CD14-positive monocyte (primary cell): Measurements from ENCODE around the gene OSBPL2. TPM values are rescaled to one million over a fixed set of nuclear protein-coding genes. Genes with fewer than 3 reads are reported as not detected.

Experiments used
- DNase-seq, 3 donors: peaks; one replicate each; pipeline ENCODE4 v3.0.0-alpha.2; 2011 to 2022
- H2AFZ ChIP-seq: 2 replicates; pipeline ENCODE4 v1.6.0; 2012; ENCODE audit warnings: mild to moderate bottlenecking, low read depth, low read length, inconsistent platforms; ENCODE audit not compliant: insufficient read depth, poor library complexity, severe bottlenecking
- H3K27ac ChIP-seq, 2 donors: 1 replicate in 1 of 2; 2 replicates in 1 of 2; pipeline ENCODE4 v1.5.1; 2012 to 2013; ENCODE audit warnings: low read length in 2 of 2, control low read depth in 1 of 2, inconsistent platforms in 1 of 2, low read depth in 1 of 2, mild to moderate bottlenecking in 1 of 2
- H3K27me3 ChIP-seq, 2 donors: one replicate each; pipeline versions ENCODE4 v1.6.0 to v1.6.1; 2011 to 2013; ENCODE audit warnings: low read length in 2 of 2; ENCODE audit not compliant: control insufficient read depth in 2 of 2, insufficient read depth in 2 of 2
- H3K36me3 ChIP-seq, 2 donors: replicated peaks in 1 of 2; 1 replicate in 1 of 2; 2 replicates in 1 of 2; pipeline versions ENCODE4 v1.5.1 to v1.6.1; 2012 to 2013; ENCODE audit warnings: low read length in 2 of 2, control low read depth in 1 of 2, inconsistent platforms in 1 of 2, mild to moderate bottlenecking in 1 of 2; ENCODE audit not compliant: insufficient read depth in 2 of 2, control insufficient read depth in 1 of 2
- H3K4me1 ChIP-seq, 2 donors: 1 replicate in 1 of 2; 2 replicates in 1 of 2; pipeline versions ENCODE4 v1.5.1 to v1.6.1; 2012 to 2013; ENCODE audit warnings: low read length in 2 of 2, control low read depth in 1 of 2, inconsistent platforms in 1 of 2, mild to moderate bottlenecking in 1 of 2, moderate library complexity in 1 of 2; ENCODE audit not compliant: insufficient read depth in 2 of 2, control insufficient read depth in 1 of 2
- H3K4me2 ChIP-seq: replicated peaks from 2 replicates; pipeline ENCODE3; 2012; ENCODE audit warnings: low read length, moderate library complexity, mild to moderate bottlenecking; ENCODE audit not compliant: poor library complexity, severe bottlenecking; ENCODE audit errors: extremely low read depth
- H3K4me3 ChIP-seq, 3 experiments: fragments of 200-600 bp in 1 of 3; sonication (generic) in 1 of 3; replicated peaks in 1 of 3; 1 replicate in 2 of 3; 2 replicates in 1 of 3; pipeline ENCODE4 v1.5.1; 2011 to 2013; ENCODE audit warnings: low read length in 3 of 3, mild to moderate bottlenecking in 3 of 3, control low read depth in 2 of 3, low read depth in 2 of 3, inconsistent platforms in 1 of 3, moderate library complexity in 1 of 3
- H3K79me2 ChIP-seq: 2 replicates; pipeline ENCODE4 v1.6.0; 2012; ENCODE audit warnings: mild to moderate bottlenecking, control low read depth, inconsistent platforms, low read length, moderate library complexity; ENCODE audit not compliant: insufficient read depth
- H3K9ac ChIP-seq: 2 replicates; pipeline ENCODE4 v1.6.0; 2017; ENCODE audit warnings: low read length, mild to moderate bottlenecking; ENCODE audit not compliant: insufficient read depth, poor library complexity, severe bottlenecking
- H3K9me3 ChIP-seq, 2 donors: replicated peaks in 1 of 2; 1 replicate in 1 of 2; 2 replicates in 1 of 2; pipeline versions ENCODE4 v1.5.1 to v1.6.1; 2012 to 2013; ENCODE audit warnings: low read length in 2 of 2, control low read depth in 1 of 2; ENCODE audit not compliant: control insufficient read depth in 1 of 2, insufficient read depth in 1 of 2
- H4K20me1 ChIP-seq: 2 replicates; pipeline ENCODE4 v1.6.0; 2012; ENCODE audit warnings: mild to moderate bottlenecking, low read length, control low read depth, moderate library complexity; ENCODE audit not compliant: insufficient read depth
- H3K27ac Mint-ChIP-seq, 7 donors: one replicate each; pipeline ENCODE4 v1.8.0; 2020; ENCODE audit warnings: mild to moderate bottlenecking in 7 of 7, mixed read lengths in 7 of 7, moderate library complexity in 6 of 7, inconsistent platforms in 2 of 7
- H3K27me3 Mint-ChIP-seq, 3 donors: one replicate each; pipeline ENCODE4 v1.8.0; 2021 to 2022; ENCODE audit warnings: low read depth in 3 of 3, mild to moderate bottlenecking in 3 of 3, mixed read lengths in 3 of 3, moderate library complexity in 3 of 3, inconsistent platforms in 1 of 3
- H3K36me3 Mint-ChIP-seq, 2 donors: one replicate each; pipeline ENCODE4 v1.8.0; 2020; ENCODE audit warnings: mixed read lengths in 2 of 2, inconsistent platforms in 1 of 2, mild to moderate bottlenecking in 1 of 2
- H3K4me1 Mint-ChIP-seq: one replicate; pipeline ENCODE4 v1.8.0; 2020; ENCODE audit warnings: mild to moderate bottlenecking, mixed read lengths
- H3K4me3 Mint-ChIP-seq, 2 donors: one replicate each; pipeline ENCODE4 v1.8.0; 2020; ENCODE audit warnings: mild to moderate bottlenecking in 2 of 2, mixed read lengths in 2 of 2, moderate library complexity in 1 of 2
- H3K9me3 Mint-ChIP-seq, 7 donors: one replicate each; pipeline ENCODE4 v1.8.0; 2020 to 2022; ENCODE audit warnings: mixed read lengths in 7 of 7, mild to moderate bottlenecking in 6 of 7, moderate library complexity in 6 of 7, inconsistent platforms in 2 of 7
- CTCF ChIP-seq: fragments of 200-600 bp; IDR thresholded peaks from one replicate; pipeline ENCODE4 v1.8.0; 2022; ENCODE audit warnings: antibody characterized with exemption, mild to moderate bottlenecking
- WGBS: methylation state at CpG from one replicate; pipeline ENCODE4 v1.1.5; 2013; ENCODE audit warnings: missing lambda C conversion rate; ENCODE audit not compliant: insufficient coverage; 5-methylcytosine and 5-hydroxymethylcytosine counted together
- intact Hi-C, 2 donors: fragments of 100-400 bp; cut with micrococcal nuclease; formaldehyde crosslinking; loops; one replicate each; pipeline versions ENCODE4 v1.15.0 to v1.15.1; 2023
- polyA plus RNA-seq, 3 donors: library from polyadenylated mRNA; depleted of rRNA in 1 of 3; unstranded in 2 of 3; stranded (reverse) in 1 of 3; fragments of 300-500 nt in 2 of 3; fragments of >200 nt in 1 of 3; fragmentation: Illumina TruSeq in 2 of 3; gene quantifications; 1 replicate in 2 of 3; 2 replicates in 1 of 3; pipeline ENCODE4 v1.2.3, GENCODE V29; 2012 to 2021

OSBPL2 gene
- polyA plus RNA-seq, 3 donors, result 12.9 to 29.1 (median 17.9) TPM

- H3K27ac ChIP-seq, result no peak overlapping the region
- peak overlapping the region in 1 of 7 donors; percentile 54 for H3K27ac Mint-ChIP-seq
- no peaks in the 10 kb centered on the region for H3K9me3 ChIP-seq
- H3K4me3 ChIP-seq, result no peak overlapping the region
- whole genome bisulfite sequencing, result 97% methylated on average over 10 of the region's 10 CpGs
- no peaks in the 10 kb centered on the region for H3K27me3 ChIP-seq
- intact Hi-C loops, result no loop called here
- peaks cover 13% of the 10 kb centered on the region for H3K79me2 ChIP-seq
- H3K9me3 Mint-ChIP-seq, result no peaks in the 10 kb centered on the region
- no peak overlapping the region for H3K4me3 Mint-ChIP-seq
- no peaks in the 10 kb centered on the region for H3K4me1 Mint-ChIP-seq
- H3K27me3 Mint-ChIP-seq, result peaks cover 0 to 5% (median under 1%) of the 10 kb centered on the region in 3 donors
- H3K9ac ChIP-seq, result no peak overlapping the region
- no peak for DNase-seq
- TF ChIP-seq CTCF, result no peak
- H2AFZ ChIP-seq, result no peak overlapping the region
- H3K4me2 ChIP-seq, result no peak overlapping the region
- H3K36me3 Mint-ChIP-seq, result peaks cover 52 to 78% of the 10 kb centered on the region in 2 donors
- peaks cover 24% of the 10 kb centered on the region for H4K20me1 ChIP-seq
- peaks cover 51 to 91% of the 10 kb centered on the region in 2 donors for H3K36me3 ChIP-seq
- no peaks in the 10 kb centered on the region for H3K4me1 ChIP-seq
Observed at GRCh38 chr20:62195736-62196135, 42.6 kb upstream of the OSBPL2 start.

GRCh38 chr20:62196286-62196685 lies 42.0 kb upstream of the OSBPL2 start:
- Histone ChIP-seq H3K27me3 (no peaks in the 10 kb centered on the region), H3K4me2 (no peak overlapping the region), H3K9me3 (no peaks in the 10 kb centered on the region), H3K4me1 (no peaks in the 10 kb centered on the region), H3K79me2 (peaks cover 11% of the 10 kb centered on the region), H3K36me3 (peaks cover 54 to 91% of the 10 kb centered on the region in 2 donors), H4K20me1 (peaks cover 20% of the 10 kb centered on the region), H3K27ac (no peak overlapping the region), H2AFZ (no peak overlapping the region), H3K4me3 (no peak overlapping the region), H3K9ac (no peak overlapping the region)
- intact Hi-C loops, result no loop called here
- WGBS, result no CpG with 5 or more reads among the region's 10 CpGs
- Mint-ChIP-seq H3K27ac (peak overlapping the region in 1 of 7 donors; percentile 20), H3K36me3 (peaks cover 56 to 78% of the 10 kb centered on the region in 2 donors), H3K27me3 (peaks cover 0 to 5% (median 0%) of the 10 kb centered on the region in 3 donors), H3K4me3 (no peak overlapping the region), H3K4me1 (no peaks in the 10 kb centered on the region), H3K9me3 (no peaks in the 10 kb centered on the region)
- DNase-seq, result no peak
- TF ChIP-seq CTCF, result no peak
